ENCODE data around the gene PTPN1.
A peak's percentile ranks its signal among the peaks of the same experiment; 100 is the strongest.
"Not testable (repeated sequence)": the region's sequence is repeated elsewhere in the genome, so short reads cannot be mapped to it uniquely, and the experiment has no call there.

The PTPN1 gene

GRCh38 chr20:50601511-50602431 lies 91.6 kb downstream of the PTPN1 start:
- FAIRE-seq, result no peak

DNA sequence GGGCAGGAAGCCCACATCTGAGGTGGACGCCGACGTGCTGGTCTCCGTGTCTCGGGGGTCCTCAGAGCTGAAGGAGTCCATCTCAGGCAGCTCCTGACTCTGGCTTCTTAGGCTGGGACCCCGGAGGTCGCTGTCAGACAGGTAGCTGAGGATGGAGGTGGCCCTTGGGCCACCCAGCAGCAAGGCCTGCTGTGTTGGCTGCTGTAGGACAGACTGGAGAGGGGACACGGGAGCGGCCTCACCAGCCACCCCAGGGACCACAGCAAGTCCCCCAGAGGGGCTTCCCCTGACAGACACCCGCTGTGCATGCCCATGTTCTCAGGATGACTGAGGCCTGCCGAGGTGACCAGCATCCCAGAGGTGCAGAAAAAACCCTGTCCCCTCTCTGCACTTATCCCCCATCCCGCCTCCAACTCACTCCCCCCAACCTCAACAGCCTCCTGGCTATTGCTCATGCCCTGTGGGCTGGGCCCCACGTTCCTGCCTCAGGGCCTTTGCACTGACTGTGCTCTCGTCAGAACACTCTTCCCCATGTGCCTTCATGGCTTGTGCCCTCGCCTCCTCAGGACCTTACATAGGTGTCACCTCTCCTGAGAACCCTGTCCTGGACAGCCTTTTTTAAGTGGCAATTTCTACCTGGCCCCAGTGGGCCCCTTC lies 92.4 kb downstream of the PTPN1 start:
- DNase-seq (ENCODE audit: insufficient read length, low spot score) (no peak), FAIRE-seq (peak; percentile 60)

More at GRCh38 chr20:50601511-50602431, 91.6 kb downstream of the PTPN1 start:
- DNase-seq (ENCODE audit: insufficient read length, low spot score), result no peak

DNA sequence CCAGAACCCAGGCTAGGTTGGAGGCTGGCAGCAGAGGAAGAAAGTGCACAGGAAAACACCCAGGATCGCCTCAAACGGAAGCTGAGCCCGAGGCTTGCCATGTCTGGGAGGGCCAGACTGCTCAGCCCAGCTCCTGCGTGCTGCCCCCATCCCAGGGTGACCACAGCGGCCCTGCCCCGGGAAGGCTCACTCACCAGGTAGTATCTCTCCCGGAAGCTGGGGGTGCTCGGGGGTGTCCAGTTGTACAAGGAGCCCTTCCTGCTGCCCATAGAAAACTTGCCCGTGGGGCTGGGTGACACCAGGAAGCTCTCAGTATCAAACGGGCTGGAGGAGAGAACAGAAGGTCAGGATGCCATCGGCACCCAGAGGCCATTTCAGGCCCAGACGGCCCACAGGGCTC lies 94.3 kb downstream of the PTPN1 start:
- FAIRE-seq, result no peak
- no peak for DNase-seq (ENCODE audit: insufficient read length, low spot score)

DNA sequence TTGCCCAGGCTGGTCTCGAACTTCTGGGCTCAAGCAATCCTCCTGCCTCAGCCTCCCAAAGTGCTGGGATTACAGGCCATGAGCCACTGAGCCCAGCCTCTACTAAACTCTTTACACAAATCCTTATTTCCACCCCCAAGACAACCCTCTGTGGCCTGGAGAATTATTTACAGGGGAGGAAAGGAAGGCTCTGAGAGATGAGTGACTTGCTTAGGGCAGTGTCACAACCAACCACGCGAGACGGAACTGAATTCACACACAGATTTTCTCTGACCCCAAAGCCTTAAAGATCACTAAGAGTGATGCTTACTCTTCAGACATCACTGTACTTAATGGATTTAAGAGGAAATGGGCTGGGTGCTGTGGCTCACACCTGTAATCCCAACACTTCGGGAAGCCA lies 95.0 kb downstream of the PTPN1 start:
- FAIRE-seq (no peak), DNase-seq (ENCODE audit: insufficient read length, low spot score) (no peak)

- FAIRE-seq (no peak), DNase-seq (ENCODE audit: insufficient read length, low spot score) (no peak)
Measured at GRCh38 chr20:50607436-50607835, 97.3 kb downstream of the PTPN1 start.

- FAIRE-seq (peak; percentile 23), DNase-seq (ENCODE audit: insufficient read length, low spot score) (no peak)
Measured at GRCh38 chr20:50607850-50608749, 97.9 kb downstream of the PTPN1 start.

DNA sequence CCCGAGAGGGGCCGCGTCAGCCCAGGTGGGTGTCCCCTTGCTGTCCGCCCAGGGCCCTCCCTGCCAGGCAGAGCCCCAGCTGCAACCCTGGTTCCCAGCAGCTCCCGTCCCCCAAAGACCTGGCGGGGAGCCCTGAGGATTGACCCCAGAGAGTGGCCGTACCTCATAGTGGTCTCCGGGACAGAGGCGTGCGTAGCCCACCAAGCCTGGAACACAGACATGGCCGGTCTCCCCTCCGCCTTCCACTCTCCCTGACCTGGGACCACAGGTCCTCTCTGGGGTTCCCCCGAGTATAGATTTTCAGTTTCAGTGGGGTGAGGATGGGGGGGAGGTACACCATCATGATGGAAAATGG lies 98.5 kb downstream of the PTPN1 start:
- FAIRE-seq, result no peak
- no peak for DNase-seq (ENCODE audit: insufficient read length, low spot score)

DNA sequence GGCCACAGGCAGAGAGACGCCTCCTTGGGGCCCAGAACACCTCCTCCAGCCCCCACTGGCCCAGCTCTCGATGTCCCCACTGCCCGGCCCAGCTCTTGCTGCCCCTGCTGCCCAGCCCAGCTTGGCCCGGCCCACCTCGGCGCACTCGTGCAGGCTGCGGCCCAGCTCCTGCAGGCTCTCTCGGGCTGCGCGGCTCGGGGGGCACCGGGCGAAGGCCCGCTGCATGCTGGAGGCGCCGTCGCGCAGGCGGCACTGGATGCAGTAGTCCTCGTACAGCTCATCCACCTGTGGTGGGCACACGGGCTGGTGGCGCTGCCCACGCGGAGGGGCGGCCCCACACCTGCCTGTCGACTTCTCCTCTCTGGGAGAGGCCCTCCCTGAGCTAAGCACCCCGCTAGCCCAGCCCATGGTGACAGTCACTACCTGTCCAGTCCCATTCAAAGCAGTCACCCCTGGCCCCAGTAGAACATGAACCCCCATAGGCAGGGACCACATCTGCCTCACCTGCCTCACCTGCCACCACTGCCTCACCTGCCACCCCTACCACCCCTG lies 99.3 kb downstream of the PTPN1 start:
- DNase-seq (ENCODE audit: insufficient read length, low spot score) (no peak), FAIRE-seq (peak; percentile 74)

DNA sequence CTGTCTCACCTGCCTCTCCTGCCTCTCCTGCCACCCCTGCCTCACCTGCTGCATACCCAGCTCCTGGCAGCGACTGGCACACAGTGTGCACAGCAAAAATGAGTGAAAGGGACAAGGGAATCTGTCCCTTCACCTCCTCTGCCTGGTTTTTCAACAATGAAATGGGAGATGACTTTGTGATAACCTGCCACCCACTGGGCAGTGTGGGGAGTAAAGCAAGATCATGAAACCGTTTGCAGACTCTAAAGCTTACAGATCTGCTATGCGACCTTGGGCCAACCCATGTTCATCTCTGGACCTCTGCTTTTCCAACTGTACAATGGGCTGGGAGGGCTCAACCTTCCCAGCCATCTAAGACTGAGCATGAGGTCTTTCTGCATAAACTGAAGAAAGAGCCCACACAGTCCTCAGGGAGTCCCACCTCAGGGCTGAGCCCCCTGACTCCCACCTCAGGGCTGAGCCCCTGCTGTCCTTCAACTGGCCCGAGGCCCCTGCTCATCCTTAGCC lies 100.1 kb downstream of the PTPN1 start:
- FAIRE-seq, result peak; percentile 85
- peak; percentile 72 for DNase-seq (ENCODE audit: insufficient read length, low spot score)

DNA sequence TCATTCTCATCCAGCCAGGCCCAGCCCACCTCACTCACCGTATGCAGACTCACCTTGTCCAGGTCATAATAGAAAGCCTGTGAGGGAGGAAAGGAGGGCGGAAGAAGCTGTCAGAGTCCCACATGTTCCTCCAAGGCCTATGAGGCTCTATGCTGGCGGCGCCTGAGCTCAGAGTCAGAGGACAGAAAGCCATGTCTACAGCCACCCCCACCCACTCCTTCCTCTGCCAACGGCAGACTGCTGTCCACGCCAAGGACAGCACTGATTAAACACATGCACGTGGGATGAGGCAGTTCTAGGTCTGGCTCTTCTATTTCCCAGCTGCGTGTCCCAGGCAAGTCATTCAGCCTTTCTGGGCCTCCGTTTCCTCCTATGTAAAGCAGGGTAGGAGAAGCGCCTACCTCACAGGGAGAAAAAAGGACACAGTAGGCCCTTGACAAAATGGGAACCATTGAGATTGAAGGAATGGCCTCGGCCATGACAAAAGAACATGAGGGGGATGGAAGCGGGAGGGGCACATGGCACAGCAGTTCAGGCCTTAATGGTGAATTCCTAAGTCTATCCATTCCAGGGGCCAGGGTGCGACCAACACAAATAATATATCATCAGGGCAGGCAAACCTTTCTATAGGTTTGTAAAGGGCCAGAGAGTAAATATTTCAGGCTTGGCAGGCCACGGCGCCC lies 101.1 kb downstream of the PTPN1 start:
- FAIRE-seq, result peak; percentile 42
- no peak for DNase-seq (ENCODE audit: insufficient read length, low spot score)

DNA sequence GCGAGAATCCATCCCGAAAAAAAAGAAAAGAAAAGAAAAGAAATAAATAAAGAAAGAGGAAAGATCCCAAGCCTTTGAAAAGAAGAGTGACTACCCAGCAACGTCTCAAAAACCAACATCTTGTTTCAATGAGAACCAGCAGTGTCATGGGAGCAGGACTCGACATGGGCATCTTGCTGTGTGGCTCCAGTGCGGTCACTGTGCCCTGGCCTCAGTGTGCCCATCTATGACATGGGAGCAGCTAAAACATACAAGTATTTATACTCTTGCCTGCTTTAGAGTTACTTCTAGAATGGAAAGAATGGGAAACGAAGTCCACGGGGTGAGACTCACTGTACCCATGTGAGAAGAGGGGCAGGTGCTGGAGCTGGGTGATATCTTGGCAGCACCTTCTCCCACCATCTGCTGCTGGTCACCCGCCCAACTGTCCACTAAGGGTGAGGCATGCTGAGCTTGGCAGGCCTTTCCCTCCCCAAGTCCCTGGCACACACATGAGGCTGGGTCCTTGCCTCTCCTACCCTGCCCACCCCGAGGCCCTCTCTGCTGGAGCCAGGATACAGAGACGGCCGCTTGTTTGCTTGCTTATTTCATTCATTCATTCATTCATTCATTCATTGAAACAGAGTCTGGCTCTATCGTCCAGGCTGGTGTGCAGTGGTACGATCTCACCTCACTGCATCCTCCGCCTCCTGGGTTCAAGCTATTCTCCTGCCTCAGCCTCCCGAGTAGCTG lies 103.4 kb downstream of the PTPN1 start:
- peak; percentile 28 for FAIRE-seq
- DNase-seq (ENCODE audit: insufficient read length, low spot score), result no peak

DNA sequence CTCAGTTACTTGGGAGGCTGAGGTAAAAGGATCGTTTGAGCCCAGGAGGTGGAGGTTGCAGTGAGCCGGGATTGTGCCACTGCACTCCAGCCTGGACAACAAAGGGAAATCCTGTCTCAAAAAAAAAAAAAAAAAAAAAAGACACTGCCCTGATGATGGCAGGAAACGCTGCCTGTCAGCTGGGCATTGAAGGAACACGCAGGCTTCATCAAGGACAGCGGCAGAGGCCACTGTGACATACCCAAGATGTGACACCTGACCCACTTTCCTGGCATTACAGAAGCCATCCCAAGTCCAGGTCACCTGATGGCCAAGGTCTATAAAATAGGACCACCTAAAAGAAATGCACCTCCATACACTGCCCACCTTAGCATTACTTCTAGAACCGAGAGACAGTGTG lies 105.2 kb downstream of the PTPN1 start:
- no peak for FAIRE-seq
- no peak for DNase-seq (ENCODE audit: insufficient read length, low spot score)

DNA sequence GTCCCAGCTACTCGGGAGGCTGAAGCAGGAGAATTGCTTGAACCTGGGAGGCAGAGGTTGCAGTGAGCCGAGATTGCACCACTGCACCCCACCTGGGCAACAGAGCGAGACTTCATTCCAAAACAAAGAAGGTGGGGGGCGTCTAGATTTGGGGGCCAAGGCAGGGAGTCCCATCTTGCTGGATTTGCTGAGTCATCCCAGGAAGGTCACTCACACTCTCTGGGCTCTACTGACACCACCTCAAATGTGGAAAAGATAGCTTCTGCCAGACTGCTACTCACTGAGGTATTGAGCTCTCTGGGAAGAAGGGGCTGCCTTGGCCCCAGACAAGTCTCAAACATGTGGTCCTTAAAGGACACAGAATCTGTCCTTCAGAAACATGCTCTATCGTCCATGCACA lies 106.8 kb downstream of the PTPN1 start:
- no peak for FAIRE-seq
- DNase-seq (ENCODE audit: insufficient read length, low spot score), result no peak

- DNase-seq (ENCODE audit: insufficient read length, low spot score) (no peak), FAIRE-seq (no peak)
Measured at GRCh38 chr20:50618537-50618936, 108.4 kb downstream of the PTPN1 start.

DNA sequence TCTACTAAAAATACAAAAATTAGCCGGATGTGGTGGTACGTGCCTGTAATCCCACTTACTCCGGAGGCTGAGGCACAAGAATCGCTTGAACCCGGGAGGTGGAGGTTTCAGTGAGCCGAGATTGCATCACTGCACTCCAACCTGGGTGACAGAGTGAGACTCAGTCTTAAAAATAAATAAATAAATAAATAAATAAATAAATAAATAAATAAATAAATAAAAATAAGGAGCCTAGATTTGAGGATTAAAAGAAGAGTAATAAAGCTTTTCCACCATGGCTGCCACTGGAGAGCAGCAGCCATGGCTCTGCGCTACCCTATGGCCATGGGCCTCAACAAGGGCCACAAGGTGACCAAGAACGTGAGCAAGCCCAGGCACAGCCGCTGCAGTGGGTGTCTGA lies 110.3 kb downstream of the PTPN1 start:
- FAIRE-seq; DNase-seq (ENCODE audit: insufficient read length, low spot score): not testable (repeated sequence)

GRCh38 chr20:50621068-50621665 lies 111.0 kb downstream of the PTPN1 start:
- peak; percentile 86 for FAIRE-seq
- DNase-seq (ENCODE audit: insufficient read length, low spot score), result no peak

DNA sequence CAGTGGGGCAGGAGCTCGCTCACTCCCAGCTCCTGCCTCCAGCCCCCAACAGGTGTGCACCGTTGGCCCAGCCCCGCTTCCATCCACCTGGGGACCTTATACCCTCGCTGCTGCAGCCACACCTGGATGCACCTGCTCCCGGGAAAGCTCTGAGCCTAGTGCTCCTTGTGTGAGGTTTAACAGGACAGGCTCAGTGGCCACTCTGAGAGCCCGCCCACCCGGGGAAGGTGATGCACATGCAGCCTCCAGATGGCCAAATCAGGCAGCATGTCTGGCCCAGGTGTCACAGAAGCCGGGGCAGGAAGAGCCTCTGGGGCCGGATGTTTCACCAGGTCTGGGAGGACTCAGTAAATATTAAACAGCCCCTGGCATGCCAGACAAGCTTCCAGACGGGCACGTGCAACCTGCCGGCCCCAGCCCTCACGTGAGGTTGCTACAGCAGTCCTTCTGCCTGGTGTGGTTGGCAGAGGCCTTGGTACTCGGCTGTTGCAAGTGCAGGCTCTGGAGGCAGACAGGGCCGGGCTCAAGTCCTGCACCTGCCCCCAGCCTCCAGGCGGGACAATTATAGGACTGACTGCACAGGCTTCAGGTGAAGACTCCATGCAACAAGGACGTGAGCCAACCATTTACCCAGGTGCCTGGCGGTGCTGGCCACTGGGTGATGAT lies 114.3 kb downstream of the PTPN1 start:
- DNase-seq (ENCODE audit: insufficient read length, low spot score) (no peak), FAIRE-seq (peak; percentile 28)

GRCh38 chr20:50625986-50626677 lies 115.9 kb downstream of the PTPN1 start:
- FAIRE-seq, result peak; percentile 98
- peak; percentile 95 for DNase-seq (ENCODE audit: insufficient read length, low spot score)

Measured in HTR-8/SVneo (cell line).